ENCODE data around the gene ACACB. TPM values are rescaled to one million over a fixed set of nuclear protein-coding genes. Genes with fewer than 3 reads are reported as not detected.

The ACACB gene
- total RNA-seq, 1 donor from 2014 or later: 10.5 TPM

DNA sequence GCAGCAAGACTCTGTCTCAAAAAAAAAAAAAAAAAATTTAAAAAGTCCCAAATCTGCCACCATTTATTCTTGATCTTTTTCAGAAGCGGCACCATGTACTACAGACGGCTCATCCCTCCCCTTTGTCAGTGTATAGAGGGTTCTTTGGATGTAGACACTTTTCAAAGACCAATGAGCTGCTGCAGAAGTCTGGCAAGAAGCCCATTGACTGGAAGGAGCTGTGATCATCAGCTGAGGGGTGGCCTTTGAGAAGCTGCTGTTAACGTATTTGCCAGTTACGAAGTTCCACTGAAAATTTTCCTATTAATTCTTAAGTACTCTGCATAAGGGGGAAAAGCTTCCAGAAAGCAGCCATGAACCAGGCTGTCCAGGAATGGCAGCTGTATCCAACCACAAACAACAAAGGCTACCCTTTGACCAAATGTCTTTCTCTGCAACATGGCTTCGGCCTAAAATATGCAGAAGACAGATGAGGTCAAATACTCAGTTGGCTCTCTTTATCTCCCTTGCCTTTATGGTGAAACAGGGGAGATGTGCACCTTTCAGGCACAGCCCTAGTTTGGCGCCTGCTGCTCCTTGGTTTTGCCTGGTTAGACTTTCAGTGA is 6.5 kb upstream of the ACACB start:
- DNase-seq (ENCODE audit: low read depth): peak; percentile 70

DNA sequence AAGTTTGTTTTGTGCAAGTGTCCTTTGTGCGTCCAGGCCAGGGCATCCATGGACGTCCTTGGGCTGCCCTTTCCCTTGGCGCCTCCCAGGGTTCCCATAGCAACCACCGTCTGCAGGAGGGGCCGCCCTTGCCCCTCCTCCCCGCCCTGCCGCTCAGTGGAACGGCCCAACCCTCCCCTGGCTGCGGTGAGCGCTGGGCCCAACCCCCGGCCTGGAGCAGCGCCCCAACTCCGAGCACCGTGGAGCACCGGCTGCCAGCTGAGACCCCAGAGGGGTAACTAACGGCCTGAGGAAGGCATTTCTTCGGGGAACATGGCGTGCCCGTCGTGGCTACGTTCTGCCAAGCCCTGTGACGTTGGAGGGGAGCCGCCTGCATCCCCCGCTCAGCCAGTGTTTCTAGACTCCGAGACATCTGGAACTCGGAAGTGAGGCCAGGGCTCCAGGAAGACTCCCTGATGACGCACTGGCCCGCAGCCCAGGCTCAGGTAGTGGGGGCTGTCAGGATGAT is 5.3 kb upstream of the ACACB start:
- peak; percentile 60 for DNase-seq (ENCODE audit: low read depth)

DNA sequence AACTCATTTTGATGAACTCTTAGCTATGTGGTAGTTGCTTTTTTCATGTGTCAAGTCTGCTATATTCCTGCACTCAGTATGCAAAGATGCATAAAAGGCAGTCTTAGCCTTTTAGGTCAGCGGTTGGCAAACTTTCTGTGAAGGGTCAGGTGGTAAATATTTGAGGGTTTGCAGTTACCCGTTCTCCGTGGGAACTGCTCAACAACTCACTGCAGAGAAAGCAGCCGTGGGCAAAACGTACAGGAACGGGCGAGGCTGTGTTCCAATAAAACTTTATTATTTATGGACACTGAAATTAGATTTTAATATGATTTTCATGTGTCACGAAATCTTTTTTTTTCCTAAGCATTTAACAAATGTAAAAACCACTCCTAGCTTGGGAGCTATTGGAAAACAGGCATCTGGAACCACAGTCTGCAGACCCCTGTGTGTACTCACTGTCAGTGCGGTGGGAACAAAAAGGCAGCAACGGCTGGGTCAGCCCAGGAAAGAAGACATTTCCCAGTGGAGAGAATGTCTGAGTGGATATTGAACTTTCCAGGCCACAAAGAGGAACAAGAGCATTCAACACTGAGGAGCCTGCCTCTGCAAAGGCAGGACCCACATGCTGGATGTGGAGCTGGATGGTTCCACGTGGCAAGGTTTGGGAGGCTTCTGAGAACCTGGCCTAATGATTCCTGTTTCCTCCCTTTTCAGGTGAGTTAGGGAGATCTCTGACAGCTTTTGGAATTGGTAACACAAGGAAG is 3.5 kb upstream of the ACACB start:
- no peak for DNase-seq (ENCODE audit: low read depth)

DNA sequence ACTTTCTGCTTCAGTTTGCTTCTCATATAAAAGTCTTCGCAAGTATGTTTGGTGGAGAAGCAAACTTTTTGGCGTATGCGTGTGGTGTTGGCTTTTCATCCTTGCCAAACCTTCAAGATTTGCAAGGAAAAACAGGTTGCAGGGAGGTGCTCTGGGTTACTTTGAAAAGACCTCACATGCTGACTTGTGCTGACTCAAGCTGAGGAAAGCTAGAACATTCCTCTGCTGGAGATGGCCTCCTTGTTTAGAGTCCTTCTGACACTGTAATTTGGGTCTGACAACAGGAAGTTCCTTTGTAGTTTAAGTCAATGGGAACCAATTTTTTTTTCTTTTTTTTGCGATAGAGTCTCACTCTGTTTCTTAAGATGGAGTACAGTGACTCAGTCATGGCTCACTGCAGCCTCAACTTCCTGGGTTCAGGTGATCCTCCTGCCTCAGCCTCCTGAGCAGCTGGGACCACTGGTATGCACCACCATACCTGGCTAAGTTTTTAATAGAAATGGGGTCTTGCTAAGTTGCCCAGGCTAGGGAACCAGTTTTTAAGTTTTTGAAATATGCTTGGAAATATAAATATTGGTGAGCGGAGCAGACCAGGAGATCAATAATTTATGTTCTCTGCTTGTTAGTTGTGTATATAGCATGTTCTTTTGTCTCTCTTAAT is 2.6 kb upstream of the ACACB start:
- DNase-seq (ENCODE audit: low read depth): no peak

DNA sequence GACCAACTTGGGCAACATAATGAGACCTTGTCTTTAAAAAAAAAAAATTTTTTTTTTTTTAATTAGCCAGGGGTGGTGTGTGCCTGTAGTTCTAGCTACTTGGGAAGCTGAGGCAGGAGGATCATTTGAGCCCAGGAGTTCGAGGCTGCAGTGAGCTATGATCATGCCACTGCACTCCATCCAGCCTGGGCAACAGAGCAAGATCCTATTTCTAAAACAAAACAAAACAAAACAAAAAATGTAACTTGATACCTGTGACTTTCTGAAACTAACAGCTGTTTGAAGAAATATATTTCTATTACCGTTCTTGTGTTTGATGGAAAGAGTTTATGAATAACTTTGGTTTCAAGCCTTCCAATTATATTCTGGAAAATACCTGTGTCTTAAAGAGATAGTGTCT is 1.7 kb upstream of the ACACB start:
- DNase-seq (ENCODE audit: low read depth): no peak

DNA sequence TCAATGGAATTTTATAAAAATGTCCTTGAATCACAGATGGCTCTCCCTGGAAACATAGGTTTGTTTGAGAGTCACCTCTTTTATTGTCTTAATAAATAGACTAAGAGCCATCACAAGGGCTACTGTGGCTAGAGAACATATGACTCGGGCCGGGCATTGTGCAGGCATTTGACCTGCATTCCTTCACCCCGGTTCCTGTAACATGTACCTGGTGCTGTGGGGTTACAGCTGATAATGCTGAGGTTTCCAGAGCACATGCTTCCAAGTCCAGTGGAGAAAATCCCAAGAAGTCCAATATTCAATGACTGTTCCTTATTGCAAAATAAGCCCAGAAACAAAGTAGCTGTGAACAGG is 1.0 kb upstream of the ACACB start:
- DNase-seq (ENCODE audit: low read depth): no peak

DNA sequence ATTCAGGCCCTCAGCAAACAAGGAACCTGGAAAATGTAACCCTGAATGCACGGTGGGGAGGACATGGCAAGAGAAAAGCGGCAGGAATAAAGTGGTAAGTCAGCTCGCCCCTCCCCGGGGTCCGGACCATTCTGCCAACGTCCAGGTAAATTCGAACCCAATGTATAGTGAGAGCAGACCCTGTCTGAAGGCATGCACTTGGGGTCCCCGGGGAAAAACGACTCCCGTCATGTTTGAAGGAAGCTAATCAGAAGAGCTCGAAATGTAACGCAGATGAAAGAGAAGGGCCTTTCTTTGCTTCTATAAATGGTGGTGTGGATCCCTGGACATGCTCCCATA is 193 bp downstream of the ACACB start:
- no peak for DNase-seq (ENCODE audit: low read depth)

DNA sequence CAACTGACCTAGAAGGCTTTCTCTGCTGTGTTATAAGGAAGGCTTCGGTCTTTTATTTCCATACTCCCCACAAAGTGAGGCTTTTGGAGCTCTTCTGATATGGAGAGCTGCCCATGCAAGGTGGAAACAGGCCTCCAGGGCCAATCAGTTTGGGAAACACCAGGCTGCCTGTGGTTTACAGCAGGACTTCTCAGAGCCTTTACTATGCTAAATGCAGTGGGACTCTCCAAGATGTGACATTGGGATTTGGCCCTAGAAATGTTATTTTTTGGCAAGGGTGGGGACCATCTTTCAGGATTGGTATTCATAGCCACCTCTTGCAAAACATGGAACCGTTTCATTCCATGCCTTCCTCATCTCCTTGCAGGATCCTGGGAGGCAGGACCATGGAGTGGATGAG is 3.7 kb downstream of the ACACB start:
- DNase-seq (ENCODE audit: low read depth): no peak

DNA sequence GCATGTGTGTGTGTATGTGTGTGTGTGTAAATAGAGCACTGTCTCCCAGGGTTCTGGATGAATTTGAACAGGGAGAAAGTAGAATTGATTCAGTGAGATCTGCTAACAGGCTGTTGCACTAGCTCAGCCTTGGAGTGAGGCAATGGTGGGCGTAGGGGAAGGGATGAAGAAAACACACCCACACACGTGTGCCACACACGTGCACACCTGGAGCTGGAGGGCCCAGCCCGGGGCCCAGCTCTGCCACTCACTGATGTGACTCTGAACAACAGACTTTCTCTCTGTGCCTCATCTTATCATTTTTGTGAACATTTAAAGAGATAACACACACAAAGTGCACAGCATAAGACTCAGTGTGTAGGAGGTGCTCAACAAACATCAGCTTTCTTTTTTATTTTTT is 4.2 kb downstream of the ACACB start:
- no peak for DNase-seq (ENCODE audit: low read depth)

DNA sequence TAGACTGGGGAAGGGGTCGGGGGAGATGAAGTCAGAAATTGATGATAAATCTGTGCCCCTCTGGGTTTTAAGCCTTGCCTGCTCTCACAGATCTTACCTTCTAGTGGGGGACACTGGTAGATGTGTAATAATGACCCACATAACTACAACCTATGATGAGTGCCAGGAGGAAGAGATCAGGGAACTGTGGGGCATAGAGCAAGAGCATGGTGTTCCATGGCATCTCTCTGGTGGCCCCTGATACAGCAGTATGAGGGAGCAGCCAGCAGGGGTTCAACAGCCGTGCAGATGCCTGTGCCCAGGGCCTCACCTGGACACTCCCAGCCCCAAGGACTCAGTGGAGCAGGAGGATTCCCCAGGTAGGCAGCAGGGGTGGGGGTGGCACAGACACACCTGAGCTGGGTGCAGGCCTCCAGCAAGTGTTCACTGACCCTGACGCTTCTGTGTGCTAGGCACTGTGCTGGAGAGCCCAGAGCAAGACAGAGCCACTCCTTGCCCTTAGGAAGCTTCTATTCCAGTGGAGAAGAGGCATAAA is 5.0 kb downstream of the ACACB start:
- DNase-seq (ENCODE audit: low read depth): no peak

DNA sequence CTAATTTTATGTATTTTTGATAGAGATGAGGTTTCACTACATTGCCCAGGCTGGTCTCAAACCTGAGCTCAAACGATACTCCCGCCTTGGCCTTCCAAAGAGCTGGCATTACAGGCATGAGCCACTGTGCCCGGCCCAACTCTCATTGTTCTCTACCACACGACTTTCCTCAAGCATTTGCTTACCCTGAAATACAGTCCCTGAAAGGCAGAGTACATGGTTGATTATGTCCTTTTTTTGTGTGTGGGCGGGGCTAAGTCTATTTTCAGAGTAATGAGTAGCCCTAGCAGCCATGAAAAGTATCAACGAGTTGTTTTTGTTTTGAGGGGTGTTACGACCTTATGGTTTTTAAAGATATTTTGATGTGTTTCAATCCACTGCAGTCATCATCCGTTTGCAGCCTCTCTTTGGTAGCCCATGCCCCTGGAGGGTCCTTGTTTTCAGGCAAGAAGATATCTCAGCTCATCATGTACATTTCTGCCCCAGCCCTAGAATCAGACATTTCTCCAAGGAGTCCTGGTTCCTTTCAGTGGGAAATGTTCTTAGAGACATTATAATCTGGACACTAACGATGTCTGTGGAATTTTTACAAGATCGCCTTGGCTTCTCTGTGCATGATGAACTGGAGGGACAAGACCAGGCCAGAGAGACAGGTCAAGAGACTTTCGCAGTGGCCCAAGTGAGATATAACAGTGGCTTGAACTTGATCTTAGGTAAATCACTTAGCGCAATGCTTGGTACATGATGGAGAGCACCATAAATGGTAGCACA is 8.7 kb downstream of the ACACB start:
- DNase-seq (ENCODE audit: low read depth): peak; percentile 42

DNA sequence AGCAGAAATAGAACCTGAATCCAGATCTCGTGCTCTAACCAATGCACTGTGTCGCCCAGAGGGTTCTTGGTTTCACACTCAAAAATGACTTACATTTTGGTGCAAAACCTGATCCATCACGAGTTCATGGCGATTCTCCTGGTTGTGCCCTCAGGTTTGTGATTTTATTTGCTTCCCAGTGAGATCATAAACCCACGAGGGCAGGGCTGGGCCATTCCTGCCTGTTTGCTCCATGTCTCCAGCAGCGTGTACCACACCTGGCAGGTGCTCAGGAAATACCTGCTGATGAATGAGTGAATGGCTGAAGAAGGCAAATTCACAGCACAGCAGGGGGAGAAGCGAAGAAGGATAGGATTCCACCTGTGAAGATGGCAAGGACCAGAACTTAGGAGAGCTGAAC is 9.4 kb downstream of the ACACB start:
- DNase-seq (ENCODE audit: low read depth): no peak

DNA sequence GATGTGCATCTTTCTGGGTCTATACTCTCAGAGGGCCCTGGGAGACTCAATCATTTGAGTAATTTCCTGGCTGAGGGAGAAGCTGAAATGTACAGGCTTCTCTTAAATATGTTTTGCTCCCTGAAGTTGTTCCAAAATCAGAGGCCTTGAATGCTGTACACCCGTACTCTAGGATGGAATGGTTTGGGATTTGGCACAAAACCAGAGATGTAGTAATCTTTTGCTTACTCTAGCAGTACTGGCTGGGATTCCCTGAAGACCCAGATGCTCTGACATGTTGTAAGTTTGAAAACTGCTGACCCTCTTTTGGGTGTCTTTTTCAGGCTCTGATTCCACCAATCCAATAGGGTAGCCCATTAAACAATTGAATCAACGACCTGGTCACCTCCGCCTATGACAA is 10.4 kb downstream of the ACACB start:
- DNase-seq (ENCODE audit: low read depth): no peak

DNA sequence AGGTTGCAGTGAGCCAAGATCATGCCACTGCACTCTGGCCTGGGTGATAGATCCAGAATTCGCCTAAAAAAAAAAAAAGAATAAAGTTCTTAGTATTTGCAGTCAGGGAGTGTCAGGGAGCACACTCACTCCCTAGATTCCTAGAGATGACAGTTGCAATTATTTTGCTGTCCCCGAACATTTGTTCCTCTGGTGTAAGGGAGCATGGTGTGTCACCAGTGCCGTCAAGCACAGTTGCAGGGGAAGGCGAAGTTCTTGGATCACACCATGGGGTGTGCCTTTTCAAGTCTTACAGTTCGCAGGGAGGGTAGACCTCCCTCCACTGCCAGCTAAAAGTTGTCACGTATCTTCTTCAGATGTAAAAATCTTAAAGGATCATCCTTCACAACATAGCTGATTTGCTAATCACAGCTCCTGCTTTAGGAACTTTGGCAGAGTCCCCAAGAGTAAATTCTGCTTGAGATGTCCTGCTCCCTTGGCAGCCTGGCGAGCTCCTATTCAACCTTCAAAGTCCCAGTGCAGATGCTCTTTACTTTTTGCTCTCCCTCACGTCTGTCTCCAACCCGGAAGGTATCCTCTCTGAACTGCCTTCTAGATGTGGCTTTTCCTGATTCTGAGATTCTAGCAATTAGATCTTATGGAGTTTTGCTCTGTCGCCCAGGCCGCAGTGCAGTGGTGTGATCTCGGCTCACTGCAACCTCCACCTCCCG is 11.3 kb downstream of the ACACB start:
- DNase-seq (ENCODE audit: low read depth): peak; percentile 58

DNA sequence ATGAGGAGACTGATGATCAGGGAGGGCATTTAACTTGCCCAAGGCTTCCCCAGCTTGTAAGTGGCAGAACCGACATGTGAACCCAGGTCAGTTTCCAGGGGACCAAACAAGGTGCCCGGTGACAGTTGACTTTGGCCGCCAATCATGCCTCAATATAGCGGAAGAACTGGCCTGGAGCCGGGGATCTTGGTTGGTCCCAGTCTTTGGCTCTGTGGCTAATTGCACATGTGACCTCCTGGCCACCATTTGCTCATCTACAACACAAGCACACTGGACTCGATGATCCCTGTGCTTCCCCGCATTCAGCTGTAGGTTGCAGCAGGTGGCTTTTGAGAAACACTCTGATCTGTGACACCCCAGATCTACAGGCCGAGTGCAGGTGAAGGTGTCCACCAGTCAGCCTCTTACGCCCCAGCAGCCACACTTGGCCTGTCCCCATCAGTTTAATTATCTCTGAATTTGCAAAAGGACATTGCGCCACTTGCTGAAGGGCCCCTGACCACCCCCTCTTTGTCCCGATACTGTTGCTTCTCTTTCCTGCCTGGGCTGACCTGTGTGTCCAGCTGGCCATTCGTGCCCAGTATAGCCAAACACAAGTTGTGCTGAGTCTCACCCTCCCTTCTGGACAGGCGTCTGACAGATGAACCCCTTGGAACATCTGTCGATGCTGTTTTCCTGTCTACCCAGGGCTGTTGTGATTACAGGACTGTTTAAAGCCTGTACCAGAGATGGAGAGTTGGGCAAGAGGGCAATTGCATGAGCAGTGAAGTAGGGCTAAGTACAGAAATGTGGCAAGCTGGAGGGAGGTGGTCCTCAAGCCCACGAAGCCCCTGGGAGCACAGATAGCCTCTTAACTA is 14.1 kb downstream of the ACACB start:
- peak; percentile 80 for DNase-seq (ENCODE audit: low read depth)

DNA sequence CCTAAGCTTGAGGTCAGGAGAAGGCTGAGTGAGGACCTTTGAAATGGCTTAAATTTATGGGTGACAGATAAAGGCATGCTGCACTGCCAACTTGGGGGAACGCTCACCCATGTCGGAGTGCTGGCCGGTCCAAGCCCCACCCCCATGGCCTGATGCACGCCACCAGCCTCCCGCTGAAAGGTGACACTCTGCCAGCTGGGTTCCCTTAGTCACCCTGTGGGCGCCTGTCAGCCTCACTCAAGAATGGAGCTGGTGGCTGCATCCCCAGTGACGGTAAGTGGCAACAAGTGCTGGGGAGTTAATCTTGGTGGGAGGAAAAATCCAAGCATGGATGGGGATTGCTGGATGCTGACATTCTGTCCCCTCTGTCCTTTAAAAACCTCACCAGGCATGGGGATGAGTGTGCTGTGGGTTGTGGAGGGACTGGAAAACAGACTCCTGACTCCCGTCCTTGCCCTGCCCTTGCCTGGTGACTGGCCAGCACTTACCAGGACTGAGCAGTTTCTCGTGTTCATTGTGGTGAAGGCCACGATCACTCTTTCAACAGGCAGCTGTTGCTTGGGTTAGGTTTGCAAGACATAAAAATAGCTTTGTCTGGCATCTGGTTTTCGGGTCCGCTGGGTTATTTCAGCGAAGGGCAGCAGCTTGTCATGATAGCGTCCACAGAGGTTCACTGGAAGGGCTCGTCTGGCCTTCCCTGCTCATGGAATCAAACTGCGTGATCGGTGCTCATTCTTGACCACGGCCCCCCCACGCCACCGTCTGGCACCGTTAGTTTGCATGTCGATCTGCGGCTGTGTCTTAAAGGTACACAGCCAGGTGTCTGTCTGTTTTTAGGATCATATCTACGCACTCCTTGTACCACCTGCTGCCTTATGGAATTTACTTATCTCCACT is 15.0 kb downstream of the ACACB start:
- DNase-seq (ENCODE audit: low read depth): peak; percentile 98

DNA sequence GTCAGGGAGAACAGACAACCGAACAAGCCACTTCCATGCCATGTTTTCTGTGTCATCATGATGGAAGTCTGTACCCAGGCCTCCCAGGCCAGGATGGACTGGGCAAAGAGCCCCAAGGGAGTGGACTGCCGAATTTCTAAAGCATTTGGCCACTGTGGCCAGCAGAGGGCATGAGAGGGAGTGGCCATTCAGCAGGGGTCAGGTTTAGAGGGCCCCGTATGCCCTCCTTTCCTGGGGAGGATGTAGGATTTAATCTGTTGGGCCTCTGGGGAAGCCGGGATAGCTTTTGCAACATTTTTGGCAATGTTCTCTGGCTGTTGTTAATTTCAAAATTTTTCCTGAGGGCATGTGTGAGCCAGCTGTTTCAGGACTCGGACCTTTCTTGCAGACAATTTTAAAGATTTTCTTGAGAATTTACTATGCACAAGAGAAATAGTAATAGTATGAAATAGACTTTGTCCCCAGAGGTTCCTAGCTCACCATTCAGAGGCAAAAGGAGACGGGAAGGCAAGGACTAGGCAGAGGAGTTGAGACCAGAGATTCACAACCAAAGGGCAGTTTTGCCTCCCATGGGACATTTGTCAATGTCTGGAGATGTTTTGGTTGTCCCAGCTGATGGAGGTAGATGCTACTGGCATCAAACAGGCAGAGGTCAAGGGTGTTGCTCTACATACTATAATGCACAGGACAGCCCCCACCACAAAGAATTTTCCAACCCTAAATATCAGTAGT is 18.0 kb downstream of the ACACB start:
- peak; percentile 81 for DNase-seq (ENCODE audit: low read depth)

DNA sequence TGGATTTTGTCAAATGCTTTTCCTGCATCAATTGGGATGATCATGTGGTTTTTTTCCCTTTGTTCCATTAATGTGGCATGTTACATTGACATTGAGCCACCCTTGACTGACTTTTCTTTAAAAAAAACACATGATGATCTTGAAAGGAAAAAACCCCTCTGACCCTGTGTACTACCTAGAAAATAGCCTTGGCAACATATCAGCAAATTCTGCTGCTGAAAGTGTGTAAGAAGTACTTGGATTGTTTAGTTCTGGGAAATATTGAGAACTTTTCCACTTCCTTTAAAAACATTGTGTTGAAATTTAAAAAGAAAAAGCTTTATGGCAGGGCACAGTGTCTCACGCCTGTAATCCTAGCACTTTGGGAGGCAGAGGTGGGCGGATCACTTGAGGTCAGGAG is 20.7 kb downstream of the ACACB start:
- no peak for DNase-seq (ENCODE audit: low read depth)

Measured in myocyte (in vitro differentiated cells).